GM19395 (cell line): ENCODE measurements around the gene AP2A1.

ENCODE experiments used
- ATAC-seq: cut with Tn5 transposase; IDR thresholded peaks from one replicate; pipeline ENCODE4 v1.9.1; 2021; ENCODE audit warnings: mild to moderate bottlenecking, moderate library complexity; ENCODE audit not compliant: unreplicated experiment

Gene AP2A1

GRCh38 chr19:49836176-49837008 lies 69.6 kb downstream of the AP2A1 start:
- ATAC-seq = no peak

GRCh38 chr19:49837009-49837310 lies 70.2 kb downstream of the AP2A1 start:
- ATAC-seq = no peak

- no peak for ATAC-seq
Observed at GRCh38 chr19:49837425-49837824, 70.6 kb downstream of the AP2A1 start.

GRCh38 chr19:49838885-49839588 lies 72.2 kb downstream of the AP2A1 start:
- no peak for ATAC-seq

GRCh38 chr19:49839713-49840112 lies 72.9 kb downstream of the AP2A1 start:
- ATAC-seq = no peak

- no peak for ATAC-seq
Observed at GRCh38 chr19:49840321-49840720, 73.5 kb downstream of the AP2A1 start.

GRCh38 chr19:49840736-49841249 lies 74.0 kb downstream of the AP2A1 start:
- no peak for ATAC-seq

GRCh38 chr19:49843265-49843664 lies 76.5 kb downstream of the AP2A1 start:
- ATAC-seq = no peak

GRCh38 chr19:49844138-49845095 lies 77.6 kb downstream of the AP2A1 start:
- no peak for ATAC-seq

GRCh38 chr19:49845414-49845813 lies 78.6 kb downstream of the AP2A1 start:
- ATAC-seq = no peak

GRCh38 chr19:49846408-49846807 lies 79.6 kb downstream of the AP2A1 start:
- ATAC-seq = no peak

- ATAC-seq = no peak
Observed at GRCh38 chr19:49847731-49848696, 81.2 kb downstream of the AP2A1 start.

GRCh38 chr19:49848938-49849337 lies 82.1 kb downstream of the AP2A1 start:
- no peak for ATAC-seq

GRCh38 chr19:49849433-49850220 lies 82.8 kb downstream of the AP2A1 start:
- no peak for ATAC-seq

GRCh38 chr19:49850221-49850486 lies 83.4 kb downstream of the AP2A1 start:
- ATAC-seq = no peak

- ATAC-seq = peak; percentile 74
Observed at GRCh38 chr19:49850487-49851342, 83.9 kb downstream of the AP2A1 start, which contains the start of gene PTOV1. Gene PTOV1, plus strand, starts transcription at chr19:49851159.

- no peak for ATAC-seq
Observed at GRCh38 chr19:49851456-49852259, 84.9 kb downstream of the AP2A1 start.
